Measurements from ENCODE around the gene ACY1. TPM values are rescaled to one million over a fixed set of nuclear protein-coding genes. Genes with fewer than 3 reads are reported as not detected.

ACY1 gene
- total RNA-seq, 2 experiments from 2014 or later, result 4.9 TPM

- no peak overlapping the region for H3K27ac Mint-ChIP-seq
- Histone ChIP-seq H3K4me1 (ENCODE audit: insufficient read depth, low read length) (peaks cover 32% of the 10 kb centered on the region), H3K27ac (ENCODE audit: low read depth in 1 of 2, low read length in 2 of 2) (no peak overlapping the region), H3K36me3 (ENCODE audit: insufficient read depth, low read length) (peaks cover 52% of the 10 kb centered on the region), H3K4me3 (ENCODE audit: low read length) (no peak overlapping the region), H3K9me3 (ENCODE audit: control insufficient read depth in 1 of 2, insufficient read depth in 1 of 2, low read length in 2 of 2) (no peaks in the 10 kb centered on the region), H3K27me3 (ENCODE audit: control insufficient read depth in 1 of 2, insufficient read depth in 2 of 2, low read length in 2 of 2) (no peaks in the 10 kb centered on the region)
- H3K4me1 Mint-ChIP-seq (ENCODE audit: low read depth), result peaks cover 36% of the 10 kb centered on the region
- CTCF ChIA-PET, result no interaction called here
- H3K27me3 Mint-ChIP-seq, result no peaks in the 10 kb centered on the region
- intact Hi-C loops (cut with DNase I, micrococcal nuclease), result no loop called here
- no peak for TF ChIP-seq CTCF (IDR thresholded peaks at IDR 0.05)
- H3K36me3 Mint-ChIP-seq (ENCODE audit: low read depth), result peaks cover 71% of the 10 kb centered on the region
- POLR2A ChIA-PET, result no interaction called here
- ATAC-seq (ENCODE audit: poor library complexity) (no peak), DNase-seq (peak in 1 of 14 experiments; percentile 16)
- no peaks in the 10 kb centered on the region for H3K9me3 Mint-ChIP-seq
- H3K4me3 Mint-ChIP-seq, result peak overlapping the region; percentile 55
These were observed 44.4 kb upstream of the ACY1 start for GRCh38 chr3:51938780-51939425.

- Histone ChIP-seq H3K27ac (ENCODE audit: low read depth in 1 of 2, low read length in 2 of 2) (peak overlapping the region in 1 of 2 donors; percentile 3), H3K4me1 (ENCODE audit: insufficient read depth, low read length) (peaks cover 32% of the 10 kb centered on the region), H3K36me3 (ENCODE audit: insufficient read depth, low read length) (peaks cover 34% of the 10 kb centered on the region), H3K27me3 (ENCODE audit: control insufficient read depth in 1 of 2, insufficient read depth in 2 of 2, low read length in 2 of 2) (no peaks in the 10 kb centered on the region), H3K4me3 (ENCODE audit: low read length) (peak overlapping the region; percentile 89), H3K9me3 (ENCODE audit: control insufficient read depth in 1 of 2, insufficient read depth in 1 of 2, low read length in 2 of 2) (no peaks in the 10 kb centered on the region)
- peak overlapping the region; percentile 95 for H3K4me3 Mint-ChIP-seq
- peaks cover 36% of the 10 kb centered on the region for H3K4me1 Mint-ChIP-seq (ENCODE audit: low read depth)
- peaks cover 52% of the 10 kb centered on the region for H3K36me3 Mint-ChIP-seq (ENCODE audit: low read depth)
- ChIA-PET POLR2A (interaction anchor here (0.6 to 3.4 kb wide), 11 partner anchors 26 to 117 kb away, joined by 3 to 35 read pairs (median 5); partner anchors contain the start of genes ABHD14A, ABHD14B, ACY1 and PCBP4), CTCF (interaction anchor here (0.6 to 2.5 kb wide), 9 partner anchors 17 to 1460 kb away, joined by 3 to 18 read pairs (median 6); partner anchors contain the start of genes ABHD14B, ACY1 and RPL29)
- H3K9me3 Mint-ChIP-seq, result no peaks in the 10 kb centered on the region
- H3K27me3 Mint-ChIP-seq, result no peaks in the 10 kb centered on the region
- DNase-seq, result no peak
- peak overlapping the region; percentile 58 for H3K27ac Mint-ChIP-seq
- intact Hi-C loops (cut with DNase I, micrococcal nuclease), result loop anchor here in 1 of 2 experiments (5.0 to 10.0 kb wide), 2 partner anchors 439 to 556 kb away; partner anchors contain the start of genes DCAF1 and MANF
- no peak for TF ChIP-seq CTCF (IDR thresholded peaks at IDR 0.05)
- no peak for ATAC-seq (ENCODE audit: poor library complexity)
These were observed 42.5 kb upstream of the ACY1 start for GRCh38 chr3:51940648-51941462.

DNA sequence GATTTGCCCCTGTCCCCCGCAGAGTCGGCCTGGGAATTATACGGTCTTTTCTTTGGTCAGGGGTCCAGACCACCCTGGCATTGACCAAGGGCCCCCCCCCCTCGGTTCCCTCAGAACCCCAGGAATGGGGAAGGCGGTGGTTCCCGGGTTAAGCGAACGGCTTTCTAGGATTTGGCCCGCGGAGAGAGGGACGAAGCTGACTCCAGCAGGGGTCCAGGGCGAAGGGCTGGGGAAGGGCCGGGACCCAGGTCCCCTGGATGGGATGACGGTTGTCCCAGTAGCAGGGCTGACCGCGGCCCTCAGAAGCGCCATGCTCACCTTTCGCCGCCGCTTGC, 41.9 kb upstream of the ACY1 start:
- CTCF ChIA-PET, result interaction anchor here (0.6 to 2.5 kb wide), 9 partner anchors 16 to 1461 kb away, joined by 3 to 18 read pairs (median 6); partner anchors contain the start of genes ABHD14B, ACY1 and RPL29
- H3K4me1 ChIP-seq (ENCODE audit: insufficient read depth, low read length), result peaks cover 32% of the 10 kb centered on the region
- Mint-ChIP-seq H3K9me3 (no peaks in the 10 kb centered on the region), H3K27me3 (no peaks in the 10 kb centered on the region), H3K27ac (peak overlapping the region; percentile 81), H3K4me3 (peak overlapping the region; percentile 95), H3K36me3 (ENCODE audit: low read depth) (peaks cover 46% of the 10 kb centered on the region), H3K4me1 (ENCODE audit: low read depth) (peaks cover 36% of the 10 kb centered on the region)
- H3K27ac ChIP-seq (ENCODE audit: low read depth in 1 of 2, low read length in 2 of 2), result peak overlapping the region in 1 of 2 donors; percentile 3
- ATAC-seq (ENCODE audit: poor library complexity) (no peak), DNase-seq (no peak)
- H3K9me3 ChIP-seq (ENCODE audit: control insufficient read depth in 1 of 2, insufficient read depth in 1 of 2, low read length in 2 of 2), result no peaks in the 10 kb centered on the region
- no peaks in the 10 kb centered on the region for H3K27me3 ChIP-seq (ENCODE audit: control insufficient read depth in 1 of 2, insufficient read depth in 2 of 2, low read length in 2 of 2)
- peak overlapping the region; percentile 89 for H3K4me3 ChIP-seq (ENCODE audit: low read length)
- H3K36me3 ChIP-seq (ENCODE audit: insufficient read depth, low read length), result peaks cover 29% of the 10 kb centered on the region
- POLR2A ChIA-PET, result interaction anchor here (0.6 to 3.4 kb wide), 11 partner anchors 26 to 116 kb away, joined by 3 to 35 read pairs (median 5); partner anchors contain the start of genes ABHD14A, ABHD14B, ACY1 and PCBP4
- intact Hi-C loops (cut with DNase I, micrococcal nuclease), result loop anchor here in 1 of 2 experiments (5.0 to 10.0 kb wide), 2 partner anchors 439 to 557 kb away; partner anchors contain the start of genes DCAF1 and MANF
- no peak for TF ChIP-seq CTCF (IDR thresholded peaks at IDR 0.05)
